ENCODE measurements around the gene IPMK. TPM values are rescaled to one million over a fixed set of nuclear protein-coding genes. Genes with fewer than 3 reads are reported as not detected.
"Not testable (repeated sequence)": the region's sequence is repeated elsewhere in the genome, so short reads cannot be mapped to it uniquely, and the experiment has no call there.

Gene IPMK
- total and polyA plus RNA-seq, 4 donors, result 2.6 to 16.7 (median 5.0) TPM

- Histone ChIP-seq H3K27ac (ENCODE audit: low read depth in 1 of 2, low read length in 1 of 2) (no peak overlapping the region), H3K4me1 (ENCODE audit: control insufficient read depth in 5 of 5, insufficient read depth in 5 of 5, low read length in 5 of 5) (no peaks in the 10 kb centered on the region), H3K36me3 (ENCODE audit: control insufficient read depth in 4 of 4, insufficient read depth in 4 of 4, low read length in 4 of 4) (no peaks in the 10 kb centered on the region), H3K27me3 (ENCODE audit: control insufficient read depth in 3 of 3, insufficient read depth in 3 of 3, low read length in 2 of 3) (no peaks in the 10 kb centered on the region), H3K4me3 (no peak overlapping the region), H3K9me3 (ENCODE audit: control insufficient read depth in 4 of 4, insufficient read depth in 3 of 4, low read length in 3 of 4) (no peaks in the 10 kb centered on the region), H3K9ac (ENCODE audit: insufficient read depth in 1 of 2, low read length in 2 of 2) (no peak overlapping the region)
- 82 to 91% methylated on average over 1 of the region's 1 CpG for WGBS, 2 donors
- TF ChIP-seq CTCF (IDR thresholded peaks at IDR 0.05; ENCODE audit: control extremely low read depth, extremely low read depth), result no peak
- ATAC-seq (ENCODE audit: insufficient read depth, low FRiP score) (no peak), DNase-seq (no peak)
Measured at GRCh38 chr10:58171146-58171545, 96.5 kb downstream of the IPMK start.

- Histone ChIP-seq H3K4me1 (ENCODE audit: control insufficient read depth in 5 of 5, insufficient read depth in 5 of 5, low read length in 5 of 5) (no peaks in the 10 kb centered on the region), H3K36me3 (ENCODE audit: control insufficient read depth in 4 of 4, insufficient read depth in 4 of 4, low read length in 4 of 4) (no peaks in the 10 kb centered on the region), H3K27ac (ENCODE audit: low read depth in 1 of 2, low read length in 1 of 2) (no peak overlapping the region), H3K27me3 (ENCODE audit: control insufficient read depth in 3 of 3, insufficient read depth in 3 of 3, low read length in 2 of 3) (no peaks in the 10 kb centered on the region), H3K9ac (ENCODE audit: insufficient read depth in 1 of 2, low read length in 2 of 2) (no peak overlapping the region), H3K4me3 (no peak overlapping the region), H3K9me3 (ENCODE audit: control insufficient read depth in 4 of 4, insufficient read depth in 3 of 4, low read length in 3 of 4) (peaks cover 0 to 2% (median 0%) of the 10 kb centered on the region in 4 donors)
- ATAC-seq (ENCODE audit: insufficient read depth, low FRiP score), result no peak
- WGBS, 2 donors, result 73 to 95% methylated on average over 4 of the region's 4 CpGs
- DNase-seq, result no peak
- TF ChIP-seq CTCF (IDR thresholded peaks at IDR 0.05; ENCODE audit: control extremely low read depth, extremely low read depth), result no peak
Measured at GRCh38 chr10:58164517-58164916, 103.2 kb downstream of the IPMK start.

GRCh38 chr10:58158806-58159205 lies 108.9 kb downstream of the IPMK start:
- 83 to 92% methylated on average over 4 of the region's 4 CpGs for WGBS, 2 donors
- TF ChIP-seq CTCF (IDR thresholded peaks at IDR 0.05; ENCODE audit: control extremely low read depth, extremely low read depth), result no peak
- H3K9ac ChIP-seq (ENCODE audit: insufficient read depth in 1 of 2, low read length in 2 of 2), result no peak overlapping the region
- ATAC-seq (ENCODE audit: insufficient read depth, low FRiP score) (no peak), DNase-seq (no peak)
- no peak overlapping the region for H3K4me3 ChIP-seq
- no peaks in the 10 kb centered on the region for H3K36me3 ChIP-seq (ENCODE audit: control insufficient read depth in 4 of 4, insufficient read depth in 4 of 4, low read length in 4 of 4)
- no peaks in the 10 kb centered on the region for H3K4me1 ChIP-seq (ENCODE audit: control insufficient read depth in 5 of 5, insufficient read depth in 5 of 5, low read length in 5 of 5)
- H3K27ac ChIP-seq (ENCODE audit: low read depth in 1 of 2, low read length in 1 of 2), result no peak overlapping the region
- H3K27me3 ChIP-seq (ENCODE audit: control insufficient read depth in 3 of 3, insufficient read depth in 3 of 3, low read length in 2 of 3), result no peaks in the 10 kb centered on the region
- H3K9me3 ChIP-seq (ENCODE audit: control insufficient read depth in 4 of 4, insufficient read depth in 3 of 4, low read length in 3 of 4), result peaks cover 0 to 2% (median 0%) of the 10 kb centered on the region in 4 donors

GRCh38 chr10:58157076-58157766 lies 110.5 kb downstream of the IPMK start:
- WGBS, 2 donors, result 35 to 47% methylated on average over 7 of the region's 7 CpGs
- no peaks in the 10 kb centered on the region for H3K36me3 ChIP-seq (ENCODE audit: control insufficient read depth in 4 of 4, insufficient read depth in 4 of 4, low read length in 4 of 4)
- H3K4me3 ChIP-seq, result no peak overlapping the region
- no peaks in the 10 kb centered on the region for H3K27me3 ChIP-seq (ENCODE audit: control insufficient read depth in 3 of 3, insufficient read depth in 3 of 3, low read length in 2 of 3)
- no peaks in the 10 kb centered on the region for H3K4me1 ChIP-seq (ENCODE audit: control insufficient read depth in 5 of 5, insufficient read depth in 5 of 5, low read length in 5 of 5)
- H3K27ac ChIP-seq (ENCODE audit: low read depth in 1 of 2, low read length in 1 of 2), result no peak overlapping the region
- DNase-seq (no peak), ATAC-seq (ENCODE audit: insufficient read depth, low FRiP score) (no peak)
- no peak for TF ChIP-seq CTCF (IDR thresholded peaks at IDR 0.05; ENCODE audit: control extremely low read depth, extremely low read depth)
- H3K9me3 ChIP-seq (ENCODE audit: control insufficient read depth in 4 of 4, insufficient read depth in 3 of 4, low read length in 3 of 4), result peaks cover 0 to 2% (median 0%) of the 10 kb centered on the region in 4 donors
- no peak overlapping the region for H3K9ac ChIP-seq (ENCODE audit: insufficient read depth in 1 of 2, low read length in 2 of 2)

GRCh38 chr10:58155941-58156340 lies 111.8 kb downstream of the IPMK start:
- H3K4me3 ChIP-seq, result not testable (repeated sequence)

More at GRCh38 chr10:58155941-58156340, 111.8 kb downstream of the IPMK start:
- not testable (repeated sequence) for H3K9me3 ChIP-seq (ENCODE audit: control insufficient read depth in 4 of 4, insufficient read depth in 3 of 4, low read length in 3 of 4); DNase-seq; H3K27ac ChIP-seq (ENCODE audit: low read depth in 1 of 2, low read length in 1 of 2); H3K4me1 ChIP-seq (ENCODE audit: control insufficient read depth in 5 of 5, insufficient read depth in 5 of 5, low read length in 5 of 5); ATAC-seq (ENCODE audit: insufficient read depth, low FRiP score); H3K27me3 ChIP-seq (ENCODE audit: control insufficient read depth in 3 of 3, insufficient read depth in 3 of 3, low read length in 2 of 3); H3K9ac ChIP-seq (ENCODE audit: insufficient read depth in 1 of 2, low read length in 2 of 2); H3K36me3 ChIP-seq (ENCODE audit: control insufficient read depth in 4 of 4, insufficient read depth in 4 of 4, low read length in 4 of 4)
- 89 to 90% methylated on average over 2 of the region's 2 CpGs for WGBS, 2 donors
